ENCODE results near the gene XIST.
A peak's percentile ranks its signal among the peaks of the same experiment; 100 is the strongest.
"Not testable (repeated sequence)": the region's sequence is repeated elsewhere in the genome, so short reads cannot be mapped to it uniquely, and the experiment has no call there.

Gene XIST

GRCh38 chrX:73852467-73852866 is at the start of gene XIST:
Gene XIST, minus strand, starts transcription at chrX:73852714.
- no peak for DNase-seq (ENCODE audit: low read depth in 1 of 2, low spot score in 1 of 2)

DNA sequence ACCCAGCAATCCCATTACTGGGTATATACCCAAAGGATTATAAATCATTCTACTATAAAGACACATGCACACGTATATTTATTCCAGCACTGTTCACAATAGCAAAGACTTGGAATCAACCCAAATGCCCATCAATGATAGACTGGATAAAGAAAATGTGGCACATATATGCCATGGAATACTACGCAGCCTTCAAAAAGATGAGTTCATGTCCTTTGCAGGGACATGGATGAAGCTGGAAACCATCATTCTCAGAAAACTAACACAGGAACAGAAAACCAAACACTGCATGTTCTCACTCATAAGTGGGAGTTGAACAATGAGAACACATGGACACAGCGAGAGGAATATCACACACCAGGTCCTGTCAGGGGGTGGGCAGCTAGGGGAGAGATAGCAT is 45.8 kb upstream of the XIST start:
- not testable (repeated sequence) for DNase-seq (ENCODE audit: low read depth in 1 of 2, low spot score in 1 of 2)

DNA sequence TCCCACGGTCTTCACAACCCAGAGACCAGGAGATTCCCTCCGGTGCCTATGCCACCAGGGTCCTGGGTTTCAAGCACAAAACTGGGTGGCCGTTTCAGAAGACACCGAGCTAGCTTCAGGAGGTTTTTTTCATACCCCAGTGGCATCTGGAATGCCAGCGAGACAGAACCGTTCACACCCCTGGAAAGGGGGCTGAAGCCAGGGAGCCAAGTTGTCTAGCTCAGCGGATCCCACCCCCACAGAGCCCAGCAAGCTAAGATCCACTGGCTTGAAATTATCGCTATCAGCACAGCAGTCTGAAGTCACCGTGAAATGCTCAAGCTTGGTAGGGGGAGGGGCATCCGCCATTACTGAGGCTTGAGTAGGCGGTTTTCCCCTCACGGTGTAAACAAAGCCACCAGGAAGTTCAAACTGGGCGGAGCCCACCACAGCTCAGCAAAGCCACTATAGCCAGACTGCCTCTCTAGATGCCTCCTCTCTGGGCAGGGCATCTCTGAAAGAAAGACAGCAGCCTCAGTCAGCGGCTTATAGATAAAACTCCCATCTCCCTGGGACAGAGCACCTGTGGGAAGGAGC is 40.1 kb upstream of the XIST start:
- not testable (repeated sequence) for DNase-seq (ENCODE audit: low read depth in 1 of 2, low spot score in 1 of 2)

- DNase-seq (ENCODE audit: low read depth in 1 of 2, low spot score in 1 of 2) = not testable (repeated sequence)
These were observed 29.7 kb upstream of the XIST start for GRCh38 chrX:73882260-73882659.

GRCh38 chrX:73877687-73878086 is 25.2 kb upstream of the XIST start:
- DNase-seq (ENCODE audit: low read depth in 1 of 2, low spot score in 1 of 2) = no peak

DNA sequence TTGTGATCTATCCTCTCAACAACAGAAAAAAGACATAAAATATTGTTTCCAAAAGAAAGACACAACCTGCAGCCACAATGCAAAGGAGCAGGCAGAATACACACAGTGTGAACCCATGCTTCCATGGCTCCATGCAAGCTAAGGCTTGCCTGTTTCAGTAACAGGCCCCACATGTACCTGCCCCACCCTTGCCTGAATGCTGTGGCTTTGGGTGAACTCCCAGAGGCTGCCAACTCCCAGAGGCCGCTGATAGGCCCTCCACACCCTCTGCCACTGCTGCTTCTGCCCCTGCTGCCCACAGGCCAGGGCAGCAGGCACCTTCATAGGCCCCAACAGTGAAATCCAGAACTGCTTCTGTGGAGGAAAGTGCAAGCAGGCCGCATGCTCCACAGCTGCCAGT is 24.4 kb upstream of the XIST start:
- no peak for DNase-seq (ENCODE audit: low read depth in 1 of 2, low spot score in 1 of 2)

GRCh38 chrX:73868916-73869315 is 16.4 kb upstream of the XIST start:
- DNase-seq (ENCODE audit: low read depth in 1 of 2, low spot score in 1 of 2) = no peak

DNA sequence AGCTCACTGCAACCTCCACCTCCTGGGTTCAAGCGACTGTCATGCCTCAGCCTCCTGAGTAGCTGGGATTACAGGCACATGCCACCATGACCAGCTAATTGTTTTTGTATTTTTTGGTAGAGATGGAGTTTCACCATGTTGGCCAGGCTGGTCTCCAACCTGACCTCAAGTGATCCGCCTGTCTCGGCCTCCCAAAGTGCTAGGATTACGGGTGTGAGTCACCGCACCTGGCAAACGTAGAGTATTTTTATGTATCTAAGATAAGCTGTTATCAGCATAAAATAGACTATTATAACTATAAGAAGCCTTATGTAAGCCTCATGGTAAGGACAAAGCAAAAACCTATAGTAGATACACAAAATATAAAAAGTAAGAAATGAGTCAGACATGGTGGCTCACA is 14.6 kb upstream of the XIST start:
- DNase-seq (ENCODE audit: low read depth in 1 of 2, low spot score in 1 of 2) = no peak

- no peak for DNase-seq (ENCODE audit: low read depth in 1 of 2, low spot score in 1 of 2)
These were observed 11.3 kb upstream of the XIST start for GRCh38 chrX:73863852-73864251.

GRCh38 chrX:73863268-73863667 is 10.8 kb upstream of the XIST start:
- no peak for DNase-seq (ENCODE audit: low read depth in 1 of 2, low spot score in 1 of 2)

DNA sequence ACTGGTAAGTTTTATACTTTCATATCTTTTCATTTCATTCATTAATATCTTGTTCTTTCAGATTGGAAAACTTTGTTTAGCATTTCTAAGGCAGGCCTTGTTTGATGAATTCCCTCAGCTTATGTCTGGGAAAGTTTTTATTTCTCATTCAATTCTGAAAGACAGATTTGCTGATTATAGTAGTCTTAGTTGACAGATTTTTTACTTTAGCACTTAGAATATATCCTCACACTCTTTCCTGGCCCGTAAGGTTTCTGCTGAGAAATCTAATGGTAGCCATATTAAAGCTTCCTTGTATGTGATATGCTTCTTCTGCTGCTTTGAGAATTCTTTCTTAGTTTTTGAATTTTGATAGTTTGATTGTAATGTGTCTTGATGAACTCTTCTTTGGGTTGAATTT is 7.1 kb upstream of the XIST start:
- DNase-seq (ENCODE audit: low read depth in 1 of 2, low spot score in 1 of 2) = no peak

GRCh38 chrX:73855546-73855945 is 3.0 kb upstream of the XIST start:
- peak; percentile 23 to 26 for DNase-seq (ENCODE audit: low read depth in 1 of 2, low spot score in 1 of 2)

- no peak for DNase-seq (ENCODE audit: low read depth in 1 of 2, low spot score in 1 of 2)
These were observed 492 bp downstream of the XIST start for GRCh38 chrX:73852022-73852421.

DNA sequence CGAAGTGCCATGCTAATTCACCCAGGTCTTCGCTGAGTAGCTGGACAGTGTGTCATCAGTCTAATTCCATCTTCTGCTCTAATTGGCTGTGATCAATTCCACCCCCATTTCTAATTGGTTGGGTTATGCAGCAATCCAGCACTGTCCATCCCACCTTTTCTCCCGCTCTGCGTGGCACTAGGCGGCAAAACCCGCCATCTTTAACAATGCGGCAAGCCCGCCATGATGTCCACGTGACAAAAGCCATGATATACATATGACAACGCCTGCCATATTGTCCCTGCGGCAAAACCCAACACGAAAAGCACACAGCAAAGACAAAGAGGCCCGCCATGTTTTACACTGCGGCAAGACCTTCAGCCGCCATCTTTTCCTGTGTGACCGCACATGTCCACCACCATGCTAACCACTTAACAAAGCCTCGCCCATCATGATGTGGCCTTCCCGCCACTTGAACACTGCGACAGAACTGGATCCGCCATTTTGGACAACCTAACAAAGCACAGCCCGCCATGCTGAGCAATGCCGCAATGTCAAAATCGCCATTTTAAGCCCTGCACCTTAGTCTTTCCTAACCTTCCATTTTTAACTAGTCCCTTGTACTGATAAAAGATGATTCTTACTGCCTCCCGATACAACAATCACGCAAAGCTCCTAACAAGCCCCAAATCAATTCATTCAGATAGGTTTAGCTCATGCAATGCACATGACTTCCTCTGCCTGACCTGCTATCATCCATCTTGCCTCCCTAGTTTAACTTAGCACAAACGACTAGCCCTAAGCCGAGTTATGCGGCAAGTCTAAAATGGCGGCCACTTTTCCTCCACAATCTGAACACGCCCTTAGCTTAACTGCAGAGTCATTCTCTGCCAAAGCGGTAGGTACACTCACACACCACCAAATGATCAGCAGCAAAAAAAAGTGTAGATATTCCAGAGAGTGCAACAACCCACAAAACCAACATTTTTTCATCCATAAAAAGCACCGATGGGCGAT is 1.2 kb downstream of the XIST start:
- no peak for DNase-seq (ENCODE audit: low read depth in 1 of 2, low spot score in 1 of 2)

DNA sequence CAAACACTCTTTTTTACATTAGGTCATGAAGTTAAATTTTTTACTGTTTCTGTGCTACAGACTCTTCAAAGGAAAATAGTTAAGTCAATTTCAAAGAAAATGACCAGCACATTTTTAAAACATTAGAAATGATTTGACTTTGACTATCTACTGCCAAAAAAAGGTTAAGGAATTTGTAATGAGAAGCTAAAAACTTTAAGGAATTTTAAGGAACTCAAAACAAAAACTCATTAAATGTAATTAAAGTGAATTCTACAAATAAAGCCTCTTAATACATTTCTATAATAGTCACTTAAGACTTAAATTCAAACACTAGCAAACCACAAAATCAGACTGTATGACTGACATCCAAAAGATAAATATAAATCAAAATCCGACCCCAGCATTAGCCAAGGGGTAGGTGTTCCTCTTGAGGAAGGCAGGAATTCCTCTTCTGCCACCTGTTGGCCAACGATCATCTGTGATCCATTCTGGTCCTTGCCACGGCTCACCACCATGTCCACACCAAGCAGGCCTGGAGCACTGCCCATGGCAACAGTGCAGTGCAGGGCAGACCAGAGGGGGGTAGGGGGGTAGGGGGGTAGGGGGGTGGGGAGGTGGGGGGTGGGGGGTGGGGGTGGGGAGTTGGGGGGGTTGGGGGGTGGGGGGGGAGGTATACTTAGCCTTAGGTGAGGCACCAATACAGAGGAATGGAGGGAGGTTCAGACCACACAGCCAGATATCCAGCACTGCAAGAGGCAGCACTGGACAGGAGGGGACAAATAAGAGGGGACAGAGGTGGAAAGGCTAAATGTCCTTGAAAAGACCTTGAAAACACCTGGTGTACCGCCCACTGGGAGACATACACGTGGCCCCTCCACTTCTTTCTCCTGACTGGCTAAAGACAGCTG is 2.1 kb downstream of the XIST start:
- DNase-seq (ENCODE audit: low read depth in 1 of 2, low spot score in 1 of 2) = no peak

DNA sequence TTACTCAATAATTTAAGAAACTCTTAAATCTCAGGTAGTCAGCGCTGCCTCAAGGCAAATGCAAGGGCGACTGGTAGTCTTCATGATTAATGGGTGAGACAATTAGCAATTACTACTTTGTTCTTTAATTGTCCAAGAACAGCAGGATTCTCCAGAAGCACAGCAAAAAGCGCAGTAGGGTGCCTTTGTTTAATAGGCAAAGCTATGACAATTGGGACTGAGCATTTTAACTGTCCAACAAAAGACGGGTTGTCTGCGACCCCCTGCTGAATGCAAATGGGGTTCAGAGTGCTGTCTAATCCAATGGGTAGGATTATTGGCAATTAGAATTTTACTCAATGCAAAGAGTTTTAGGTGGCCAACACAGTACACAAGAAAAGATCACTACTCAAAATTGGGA is 3.4 kb downstream of the XIST start:
- no peak for DNase-seq (ENCODE audit: low read depth in 1 of 2, low spot score in 1 of 2)

GRCh38 chrX:73847991-73848390 is 4.5 kb downstream of the XIST start:
- DNase-seq (ENCODE audit: low read depth in 1 of 2, low spot score in 1 of 2) = no peak

GRCh38 chrX:73847100-73847499 is 5.4 kb downstream of the XIST start:
- DNase-seq (ENCODE audit: low read depth in 1 of 2, low spot score in 1 of 2) = no peak

DNA sequence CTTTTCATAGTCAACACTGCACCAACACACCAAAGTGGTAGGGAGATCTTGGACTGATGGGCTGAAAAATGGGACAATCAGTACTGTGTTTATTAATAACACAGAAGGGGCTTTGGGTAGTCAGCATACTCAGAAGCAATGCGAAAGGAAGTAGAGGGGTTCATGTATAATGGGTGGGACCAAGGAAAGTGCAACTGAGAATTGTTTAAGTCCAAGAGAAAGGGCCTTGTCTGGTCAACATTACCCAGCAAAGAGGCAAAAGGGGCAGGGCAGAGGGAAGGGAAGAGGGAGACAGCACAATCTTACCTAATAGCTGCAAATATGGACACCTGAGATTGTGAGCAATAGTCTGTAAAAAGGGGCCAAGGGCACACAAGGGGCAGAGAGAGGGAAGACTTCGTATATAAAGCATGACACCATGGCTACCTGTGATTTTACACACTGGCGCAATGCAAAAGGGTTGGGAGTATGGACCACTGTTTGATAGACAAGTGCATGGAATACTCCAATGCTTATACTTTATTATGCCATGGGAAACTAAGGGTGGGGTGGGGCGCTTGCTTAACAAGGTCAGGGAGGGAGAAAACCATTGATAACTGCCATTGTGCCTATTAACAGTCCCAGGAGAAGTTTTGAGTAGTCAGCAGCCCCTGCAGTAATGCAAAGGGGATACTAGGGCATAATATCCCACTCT is 9.8 kb downstream of the XIST start:
- DNase-seq (ENCODE audit: low read depth in 1 of 2, low spot score in 1 of 2) = no peak

- no peak for DNase-seq (ENCODE audit: low read depth in 1 of 2, low spot score in 1 of 2)
These were observed 11.2 kb downstream of the XIST start for GRCh38 chrX:73841337-73841736.

Data from stimulated activated CD4-positive, alpha-beta T cell treated with anti-CD3 and anti-CD28 coated beads, Interleukin-15, amount 100 ng/mL, for 1 hour (primary cell).